GM12865 (cell line): ENCODE results near the gene CCDC148.
"Not testable (repeated sequence)": the region's sequence is repeated elsewhere in the genome, so short reads cannot be mapped to it uniquely, and the experiment has no call there.

Source experiments
- DNase-seq: peaks from one replicate; pipeline ENCODE4 v3.0.0; 2010; ENCODE audit warnings: low read depth
- H3K4me3 ChIP-seq: 2 replicates; pipeline ENCODE4 v1.5.1; 2011; ENCODE audit warnings: mild to moderate bottlenecking, low read depth, low read length, control low read depth
- TF ChIP-seq, protein P1 (sequence below): IDR thresholded peaks from 2 replicates; pipeline ENCODE4 v1.5.1; 2011; ENCODE audit warnings: low read length, control low read depth, low read depth, inconsistent platforms; ENCODE audit not compliant: insufficient read depth; ENCODE audit errors: missing control alignments

CCDC148 gene

DNA sequence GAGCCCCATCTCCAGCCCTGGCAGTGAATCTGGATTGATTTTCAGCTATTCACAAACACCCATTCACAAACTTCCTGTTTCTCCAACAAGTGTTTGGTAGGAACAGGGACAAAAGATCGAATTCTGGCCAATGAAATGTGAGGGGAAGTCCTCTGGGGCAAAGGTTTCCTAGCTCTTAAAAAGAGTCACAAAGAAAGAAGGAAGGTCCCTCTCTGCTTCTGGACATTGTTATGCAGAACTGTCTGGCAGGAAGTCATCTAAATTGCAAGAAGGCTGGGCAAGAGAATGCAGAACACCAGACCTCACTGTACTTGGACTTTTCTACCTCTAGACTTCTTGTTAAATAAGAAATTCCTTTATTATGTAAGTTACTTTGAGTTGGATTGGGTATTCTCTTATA, 137.3 kb downstream of the CCDC148 start:
- no peak overlapping the region for H3K4me3 ChIP-seq
- DNase-seq, result no peak
- TF ChIP-seq, protein P1, sequence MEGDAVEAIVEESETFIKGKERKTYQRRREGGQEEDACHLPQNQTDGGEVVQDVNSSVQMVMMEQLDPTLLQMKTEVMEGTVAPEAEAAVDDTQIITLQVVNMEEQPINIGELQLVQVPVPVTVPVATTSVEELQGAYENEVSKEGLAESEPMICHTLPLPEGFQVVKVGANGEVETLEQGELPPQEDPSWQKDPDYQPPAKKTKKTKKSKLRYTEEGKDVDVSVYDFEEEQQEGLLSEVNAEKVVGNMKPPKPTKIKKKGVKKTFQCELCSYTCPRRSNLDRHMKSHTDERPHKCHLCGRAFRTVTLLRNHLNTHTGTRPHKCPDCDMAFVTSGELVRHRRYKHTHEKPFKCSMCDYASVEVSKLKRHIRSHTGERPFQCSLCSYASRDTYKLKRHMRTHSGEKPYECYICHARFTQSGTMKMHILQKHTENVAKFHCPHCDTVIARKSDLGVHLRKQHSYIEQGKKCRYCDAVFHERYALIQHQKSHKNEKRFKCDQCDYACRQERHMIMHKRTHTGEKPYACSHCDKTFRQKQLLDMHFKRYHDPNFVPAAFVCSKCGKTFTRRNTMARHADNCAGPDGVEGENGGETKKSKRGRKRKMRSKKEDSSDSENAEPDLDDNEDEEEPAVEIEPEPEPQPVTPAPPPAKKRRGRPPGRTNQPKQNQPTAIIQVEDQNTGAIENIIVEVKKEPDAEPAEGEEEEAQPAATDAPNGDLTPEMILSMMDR, result no peak

- peak; percentile 44 for DNase-seq
- H3K4me3 ChIP-seq, result no peak overlapping the region
- TF ChIP-seq, protein P1, result no peak
Observed at GRCh38 chr2:158317642-158318041, 138.9 kb downstream of the CCDC148 start.

DNA sequence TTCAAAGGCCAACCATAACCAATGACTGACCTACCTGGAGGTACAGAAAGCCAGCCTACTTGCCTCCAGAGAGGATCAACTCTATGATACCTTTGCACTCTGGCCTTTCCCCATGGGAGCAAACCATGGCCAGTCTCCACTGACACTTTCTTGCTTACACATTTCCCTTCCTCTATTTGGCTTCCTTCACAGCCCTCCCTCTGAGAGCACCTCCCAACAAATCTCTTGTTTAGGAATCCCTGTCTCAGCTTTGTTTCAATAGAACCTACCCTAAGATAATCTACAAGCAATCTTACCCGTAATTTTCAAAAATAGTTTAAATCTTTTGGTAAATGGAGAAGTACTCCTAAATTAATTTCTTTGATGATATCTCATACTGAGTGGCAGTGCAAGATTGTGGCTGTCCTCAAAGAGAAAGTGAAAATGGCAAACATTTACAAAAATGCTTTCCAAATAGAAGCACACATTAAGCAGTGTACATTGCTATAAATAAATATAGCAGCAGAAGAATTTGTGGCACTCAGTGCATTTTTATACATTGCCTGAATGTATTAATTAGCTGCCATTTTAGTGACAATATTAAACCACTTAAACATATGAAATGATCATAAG, 140.6 kb downstream of the CCDC148 start:
- TF ChIP-seq, protein P1, result no peak
- DNase-seq, result no peak
- no peak overlapping the region for H3K4me3 ChIP-seq

DNA sequence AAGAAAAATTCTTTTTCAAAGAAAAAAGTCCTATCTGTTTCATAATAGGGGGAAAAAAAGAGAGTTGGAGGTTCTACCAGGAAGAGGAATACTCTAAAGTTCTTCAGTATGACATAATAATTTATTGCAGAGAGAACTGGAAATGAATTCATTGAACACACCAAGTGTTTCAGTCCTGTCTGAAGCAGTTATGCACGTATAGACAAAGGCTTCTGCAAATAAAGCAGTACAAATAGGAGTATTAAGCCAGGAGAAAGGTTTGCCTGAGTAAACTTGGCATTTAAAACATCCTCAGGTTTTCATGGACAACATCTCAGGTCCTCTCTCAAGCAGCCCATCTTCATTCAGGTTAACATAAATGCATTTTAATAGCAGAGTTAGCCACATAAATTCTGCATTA, 141.6 kb downstream of the CCDC148 start:
- no peak overlapping the region for H3K4me3 ChIP-seq
- TF ChIP-seq, protein P1, result no peak
- no peak for DNase-seq

- H3K4me3 ChIP-seq, result no peak overlapping the region
- TF ChIP-seq, protein P1, result no peak
- DNase-seq, result no peak
Observed at GRCh38 chr2:158313734-158314133, 142.8 kb downstream of the CCDC148 start.

- H3K4me3 ChIP-seq, result no peak overlapping the region
- DNase-seq, result no peak
Observed at GRCh38 chr2:158312981-158313380, 143.6 kb downstream of the CCDC148 start.

DNA sequence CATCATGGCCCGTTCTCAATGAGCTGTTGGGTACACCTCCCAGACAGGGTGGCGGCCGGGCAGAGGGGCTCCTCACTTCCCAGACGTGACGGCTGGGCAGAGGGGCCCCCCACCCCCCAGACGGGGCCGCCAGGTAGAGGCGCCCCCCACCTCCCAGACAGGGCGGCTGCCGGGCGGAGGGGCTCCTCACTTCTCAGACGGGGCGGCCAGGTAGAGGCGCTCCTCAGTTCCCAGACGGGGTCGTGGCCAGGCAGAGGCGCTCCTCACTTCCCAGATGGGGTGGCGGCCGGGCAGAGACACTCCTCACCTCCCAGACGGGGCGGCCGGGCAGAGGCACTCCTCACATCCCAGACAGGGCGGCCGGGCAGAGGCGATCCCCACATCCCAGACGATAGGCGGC, 146.1 kb downstream of the CCDC148 start:
- DNase-seq, H3K4me3 ChIP-seq: not testable (repeated sequence)

More at GRCh38 chr2:158312981-158313380, 143.6 kb downstream of the CCDC148 start:
- TF ChIP-seq, protein P1, result no peak
